ENCODE data around the gene PRICKLE4.
"Not testable (repeated sequence)": the region's sequence is repeated elsewhere in the genome, so short reads cannot be mapped to it uniquely, and the experiment has no call there.

PRICKLE4 gene

GRCh38 chr6:41787219-41787917, 6.8 kb downstream of the PRICKLE4 start, which contains the start of gene TOMM6:
TOMM6 (plus strand) TSS chr6:41787694; CDS start chr6:41787698, 4 bp downstream.
- in situ Hi-C loops (cut with HindIII; ENCODE audit: low sequenced_read_pairs): loop anchor here (5.0 to 25.0 kb wide), 4 partner anchors 70 to 250 kb away; partner anchors contain the start of gene CCND3

GRCh38 chr6:41789390-41789724, 8.8 kb downstream of the PRICKLE4 start:
- in situ Hi-C loops (cut with HindIII; ENCODE audit: low sequenced_read_pairs): loop anchor here (5.0 to 25.0 kb wide), 4 partner anchors 72 to 248 kb away; partner anchors contain the start of gene CCND3

- in situ Hi-C loops (cut with HindIII; ENCODE audit: low sequenced_read_pairs): loop anchor here (5.0 to 25.0 kb wide), 4 partner anchors 42 to 247 kb away; partner anchors contain the start of gene CCND3
These were observed 9.5 kb downstream of the PRICKLE4 start for GRCh38 chr6:41790045-41790444.

GRCh38 chr6:41791305-41791704, 10.7 kb downstream of the PRICKLE4 start:
- in situ Hi-C loops (cut with HindIII; ENCODE audit: low sequenced_read_pairs): loop anchor here (5.0 to 25.0 kb wide), 4 partner anchors 41 to 246 kb away; partner anchors contain the start of gene CCND3

- in situ Hi-C loops (cut with HindIII; ENCODE audit: low sequenced_read_pairs): loop anchor here (5.0 to 25.0 kb wide), 4 partner anchors 40 to 245 kb away; partner anchors contain the start of gene CCND3
These were observed 11.4 kb downstream of the PRICKLE4 start for GRCh38 chr6:41791984-41792383.

GRCh38 chr6:41796474-41796873, 15.9 kb downstream of the PRICKLE4 start:
- in situ Hi-C loops (cut with HindIII; ENCODE audit: low sequenced_read_pairs): loop anchor here (25.0 kb wide), 2 partner anchors 141 to 241 kb away; partner anchors contain the start of gene CCND3

- in situ Hi-C loops (cut with HindIII; ENCODE audit: low sequenced_read_pairs): loop anchor here (25.0 kb wide), 2 partner anchors 138 to 238 kb away; partner anchors contain the start of gene CCND3
These were observed 18.4 kb downstream of the PRICKLE4 start for GRCh38 chr6:41798901-41799558.

- in situ Hi-C loops (cut with HindIII; ENCODE audit: low sequenced_read_pairs): loop anchor here (25.0 kb wide), 2 partner anchors 138 to 238 kb away; partner anchors contain the start of gene CCND3
These were observed 19.0 kb downstream of the PRICKLE4 start for GRCh38 chr6:41799559-41799911.

- in situ Hi-C loops (cut with HindIII; ENCODE audit: low sequenced_read_pairs): no loop called here
These were observed 20.8 kb downstream of the PRICKLE4 start for GRCh38 chr6:41801380-41801779.

GRCh38 chr6:41805830-41806774, 25.5 kb downstream of the PRICKLE4 start:
- in situ Hi-C loops (cut with HindIII; ENCODE audit: low sequenced_read_pairs): no loop called here

GRCh38 chr6:41811095-41811494, 30.5 kb downstream of the PRICKLE4 start:
- in situ Hi-C loops (cut with HindIII; ENCODE audit: low sequenced_read_pairs): no loop called here

- in situ Hi-C loops (cut with HindIII; ENCODE audit: low sequenced_read_pairs): not testable (repeated sequence)
These were observed 31.4 kb downstream of the PRICKLE4 start for GRCh38 chr6:41811946-41812345.

GRCh38 chr6:41813469-41813868, 32.9 kb downstream of the PRICKLE4 start:
- in situ Hi-C loops (cut with HindIII; ENCODE audit: low sequenced_read_pairs): no loop called here

- in situ Hi-C loops (cut with HindIII; ENCODE audit: low sequenced_read_pairs): no loop called here
These were observed 33.4 kb downstream of the PRICKLE4 start for GRCh38 chr6:41813956-41814355.

- in situ Hi-C loops (cut with HindIII; ENCODE audit: low sequenced_read_pairs): no loop called here
These were observed 34.0 kb downstream of the PRICKLE4 start for GRCh38 chr6:41814629-41815028.

- in situ Hi-C loops (cut with HindIII; ENCODE audit: low sequenced_read_pairs): no loop called here
These were observed 35.0 kb downstream of the PRICKLE4 start for GRCh38 chr6:41815587-41815986.

- in situ Hi-C loops (cut with HindIII; ENCODE audit: low sequenced_read_pairs): no loop called here
These were observed 37.9 kb downstream of the PRICKLE4 start for GRCh38 chr6:41818271-41819054.

- in situ Hi-C loops (cut with HindIII; ENCODE audit: low sequenced_read_pairs): no loop called here
These were observed 40.7 kb downstream of the PRICKLE4 start for GRCh38 chr6:41821266-41821665.

- in situ Hi-C loops (cut with HindIII; ENCODE audit: low sequenced_read_pairs): no loop called here
These were observed 41.4 kb downstream of the PRICKLE4 start for GRCh38 chr6:41822021-41822420.

GRCh38 chr6:41823178-41823577, 42.6 kb downstream of the PRICKLE4 start:
- in situ Hi-C loops (cut with HindIII; ENCODE audit: low sequenced_read_pairs): no loop called here
